ENCODE results near the gene ABCF1.

DNA sequence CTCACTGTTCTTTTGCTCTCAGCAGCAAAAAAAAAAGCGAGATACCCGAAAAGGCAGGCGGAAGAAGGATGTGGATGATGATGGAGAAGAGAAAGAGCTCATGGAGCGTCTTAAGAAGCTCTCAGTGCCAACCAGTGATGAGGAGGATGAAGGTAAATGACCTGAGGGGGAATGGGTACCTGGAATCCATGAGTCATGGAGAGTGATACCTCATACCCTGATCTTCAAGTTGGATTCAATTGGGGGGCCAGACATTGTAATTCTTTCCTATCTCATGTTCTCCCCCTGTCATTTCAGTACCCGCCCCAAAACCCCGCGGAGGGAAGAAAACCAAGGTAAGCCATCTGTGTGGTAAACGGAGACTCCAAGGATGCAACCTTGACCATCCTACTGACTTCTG lies 6.8 kb downstream of the ABCF1 start:
- TF ChIP-seq, protein P1, sequence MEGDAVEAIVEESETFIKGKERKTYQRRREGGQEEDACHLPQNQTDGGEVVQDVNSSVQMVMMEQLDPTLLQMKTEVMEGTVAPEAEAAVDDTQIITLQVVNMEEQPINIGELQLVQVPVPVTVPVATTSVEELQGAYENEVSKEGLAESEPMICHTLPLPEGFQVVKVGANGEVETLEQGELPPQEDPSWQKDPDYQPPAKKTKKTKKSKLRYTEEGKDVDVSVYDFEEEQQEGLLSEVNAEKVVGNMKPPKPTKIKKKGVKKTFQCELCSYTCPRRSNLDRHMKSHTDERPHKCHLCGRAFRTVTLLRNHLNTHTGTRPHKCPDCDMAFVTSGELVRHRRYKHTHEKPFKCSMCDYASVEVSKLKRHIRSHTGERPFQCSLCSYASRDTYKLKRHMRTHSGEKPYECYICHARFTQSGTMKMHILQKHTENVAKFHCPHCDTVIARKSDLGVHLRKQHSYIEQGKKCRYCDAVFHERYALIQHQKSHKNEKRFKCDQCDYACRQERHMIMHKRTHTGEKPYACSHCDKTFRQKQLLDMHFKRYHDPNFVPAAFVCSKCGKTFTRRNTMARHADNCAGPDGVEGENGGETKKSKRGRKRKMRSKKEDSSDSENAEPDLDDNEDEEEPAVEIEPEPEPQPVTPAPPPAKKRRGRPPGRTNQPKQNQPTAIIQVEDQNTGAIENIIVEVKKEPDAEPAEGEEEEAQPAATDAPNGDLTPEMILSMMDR (IDR thresholded peaks at IDR 0.05; ENCODE audit: low read depth, low read length, missing input control): no peak
- TF ChIP-seq JUND (IDR thresholded peaks at IDR 0.05): no peak
- TF ChIP-seq, protein P2, sequence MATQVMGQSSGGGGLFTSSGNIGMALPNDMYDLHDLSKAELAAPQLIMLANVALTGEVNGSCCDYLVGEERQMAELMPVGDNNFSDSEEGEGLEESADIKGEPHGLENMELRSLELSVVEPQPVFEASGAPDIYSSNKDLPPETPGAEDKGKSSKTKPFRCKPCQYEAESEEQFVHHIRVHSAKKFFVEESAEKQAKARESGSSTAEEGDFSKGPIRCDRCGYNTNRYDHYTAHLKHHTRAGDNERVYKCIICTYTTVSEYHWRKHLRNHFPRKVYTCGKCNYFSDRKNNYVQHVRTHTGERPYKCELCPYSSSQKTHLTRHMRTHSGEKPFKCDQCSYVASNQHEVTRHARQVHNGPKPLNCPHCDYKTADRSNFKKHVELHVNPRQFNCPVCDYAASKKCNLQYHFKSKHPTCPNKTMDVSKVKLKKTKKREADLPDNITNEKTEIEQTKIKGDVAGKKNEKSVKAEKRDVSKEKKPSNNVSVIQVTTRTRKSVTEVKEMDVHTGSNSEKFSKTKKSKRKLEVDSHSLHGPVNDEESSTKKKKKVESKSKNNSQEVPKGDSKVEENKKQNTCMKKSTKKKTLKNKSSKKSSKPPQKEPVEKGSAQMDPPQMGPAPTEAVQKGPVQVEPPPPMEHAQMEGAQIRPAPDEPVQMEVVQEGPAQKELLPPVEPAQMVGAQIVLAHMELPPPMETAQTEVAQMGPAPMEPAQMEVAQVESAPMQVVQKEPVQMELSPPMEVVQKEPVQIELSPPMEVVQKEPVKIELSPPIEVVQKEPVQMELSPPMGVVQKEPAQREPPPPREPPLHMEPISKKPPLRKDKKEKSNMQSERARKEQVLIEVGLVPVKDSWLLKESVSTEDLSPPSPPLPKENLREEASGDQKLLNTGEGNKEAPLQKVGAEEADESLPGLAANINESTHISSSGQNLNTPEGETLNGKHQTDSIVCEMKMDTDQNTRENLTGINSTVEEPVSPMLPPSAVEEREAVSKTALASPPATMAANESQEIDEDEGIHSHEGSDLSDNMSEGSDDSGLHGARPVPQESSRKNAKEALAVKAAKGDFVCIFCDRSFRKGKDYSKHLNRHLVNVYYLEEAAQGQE (IDR thresholded peaks at IDR 0.05): no peak
- no peak for TF ChIP-seq FOXA2 (IDR thresholded peaks at IDR 0.05)
- no peak for TF ChIP-seq RAD21 (IDR thresholded peaks at IDR 0.05)
- TF ChIP-seq SP1 (IDR thresholded peaks at IDR 0.05): no peak
- TF ChIP-seq, protein P3, sequence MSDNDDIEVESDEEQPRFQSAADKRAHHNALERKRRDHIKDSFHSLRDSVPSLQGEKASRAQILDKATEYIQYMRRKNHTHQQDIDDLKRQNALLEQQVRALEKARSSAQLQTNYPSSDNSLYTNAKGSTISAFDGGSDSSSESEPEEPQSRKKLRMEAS (IDR thresholded peaks at IDR 0.05): no peak
- TF ChIP-seq, protein P4, sequence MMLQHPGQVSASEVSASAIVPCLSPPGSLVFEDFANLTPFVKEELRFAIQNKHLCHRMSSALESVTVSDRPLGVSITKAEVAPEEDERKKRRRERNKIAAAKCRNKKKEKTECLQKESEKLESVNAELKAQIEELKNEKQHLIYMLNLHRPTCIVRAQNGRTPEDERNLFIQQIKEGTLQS (IDR thresholded peaks at IDR 0.05): no peak

Measured in liver (tissue), 3 donors.